HG03520 (cell line): Measurements from ENCODE around the gene RRP8.

Source experiments
- ATAC-seq: cut with Tn5 transposase; IDR thresholded peaks from one replicate; pipeline ENCODE4 v1.9.1; 2021; ENCODE audit warnings: mild to moderate bottlenecking, moderate library complexity; ENCODE audit not compliant: unreplicated experiment

The RRP8 gene

DNA sequence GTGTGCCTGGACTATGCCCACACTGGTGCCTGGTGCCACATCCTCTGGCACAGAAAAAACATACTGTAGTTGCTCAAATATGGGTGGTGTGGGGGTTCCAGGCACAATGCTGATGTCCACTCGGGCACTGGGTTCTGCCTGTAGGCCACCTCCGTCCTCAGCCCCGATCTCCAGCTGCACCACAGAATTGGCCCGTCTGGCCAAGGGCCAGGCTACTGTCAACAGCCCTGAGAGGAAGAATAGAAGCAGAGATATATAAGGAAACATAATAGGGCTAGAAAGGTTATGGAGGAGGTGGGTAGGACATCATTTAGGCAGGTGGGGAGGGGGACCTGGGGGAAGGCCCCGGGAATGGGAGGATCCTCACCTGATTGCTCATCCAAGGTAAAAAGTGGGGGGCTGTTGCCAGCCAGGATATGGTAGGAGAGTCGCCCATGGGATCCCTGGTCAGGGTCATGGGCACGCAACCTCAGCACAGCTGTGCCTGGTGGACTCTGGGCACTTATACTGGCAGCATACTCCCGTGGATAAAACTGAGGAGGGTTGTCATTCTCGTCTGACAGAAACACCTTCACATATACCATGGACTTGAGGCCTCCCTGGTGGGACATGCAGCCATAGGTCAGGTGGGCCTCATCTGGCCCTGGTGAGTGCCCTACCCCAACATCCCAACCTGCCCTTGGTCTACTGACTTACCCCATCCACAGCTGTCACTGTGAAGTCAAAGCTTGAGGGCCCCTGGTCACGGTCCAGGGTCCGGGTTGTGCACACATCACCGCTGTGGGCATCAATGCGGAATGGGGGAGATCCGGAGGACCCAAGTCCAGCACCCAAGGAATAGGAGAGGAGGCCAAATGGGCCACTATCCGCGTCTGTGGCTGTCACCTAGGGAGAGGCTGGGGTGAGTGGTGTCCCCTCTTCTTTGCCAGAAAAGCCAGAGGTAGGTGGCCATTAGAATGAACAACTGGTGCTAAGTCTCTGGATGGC lies 30.3 kb upstream of the RRP8 start:
- no peak for ATAC-seq

- ATAC-seq: no peak
Measured at GRCh38 chr11:6632116-6633073, 29.0 kb upstream of the RRP8 start.

GRCh38 chr11:6631361-6631890 lies 28.0 kb upstream of the RRP8 start:
- ATAC-seq: no peak

GRCh38 chr11:6630632-6631291 lies 27.3 kb upstream of the RRP8 start:
- no peak for ATAC-seq

GRCh38 chr11:6629892-6630631 lies 26.6 kb upstream of the RRP8 start:
- ATAC-seq: no peak

- ATAC-seq: no peak
Measured at GRCh38 chr11:6629573-6629891, 26.1 kb upstream of the RRP8 start.

DNA sequence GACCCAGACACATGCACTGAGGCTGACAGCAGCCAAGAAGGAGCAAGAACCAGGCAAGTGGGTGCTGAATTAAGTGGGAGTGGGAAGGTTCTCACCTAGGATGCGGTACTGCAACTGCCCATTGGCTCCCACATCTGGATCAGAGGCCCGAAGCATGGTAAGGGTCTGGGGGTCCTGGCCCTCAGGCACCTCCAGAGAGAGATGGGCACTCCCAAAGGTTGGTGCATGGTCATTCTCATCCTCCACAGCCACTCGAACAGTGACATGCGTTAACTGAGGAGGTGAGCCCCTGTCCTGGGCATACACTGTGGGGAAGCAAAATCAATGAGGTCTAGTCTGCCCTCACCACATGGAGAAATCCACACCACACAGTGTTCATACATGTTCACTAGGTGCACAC lies 25.1 kb upstream of the RRP8 start:
- ATAC-seq: no peak

GRCh38 chr11:6627762-6628241 lies 24.4 kb upstream of the RRP8 start:
- peak; percentile 63 for ATAC-seq

GRCh38 chr11:6626971-6627761 lies 23.8 kb upstream of the RRP8 start:
- ATAC-seq: no peak

GRCh38 chr11:6625832-6626420 lies 22.5 kb upstream of the RRP8 start:
- no peak for ATAC-seq

DNA sequence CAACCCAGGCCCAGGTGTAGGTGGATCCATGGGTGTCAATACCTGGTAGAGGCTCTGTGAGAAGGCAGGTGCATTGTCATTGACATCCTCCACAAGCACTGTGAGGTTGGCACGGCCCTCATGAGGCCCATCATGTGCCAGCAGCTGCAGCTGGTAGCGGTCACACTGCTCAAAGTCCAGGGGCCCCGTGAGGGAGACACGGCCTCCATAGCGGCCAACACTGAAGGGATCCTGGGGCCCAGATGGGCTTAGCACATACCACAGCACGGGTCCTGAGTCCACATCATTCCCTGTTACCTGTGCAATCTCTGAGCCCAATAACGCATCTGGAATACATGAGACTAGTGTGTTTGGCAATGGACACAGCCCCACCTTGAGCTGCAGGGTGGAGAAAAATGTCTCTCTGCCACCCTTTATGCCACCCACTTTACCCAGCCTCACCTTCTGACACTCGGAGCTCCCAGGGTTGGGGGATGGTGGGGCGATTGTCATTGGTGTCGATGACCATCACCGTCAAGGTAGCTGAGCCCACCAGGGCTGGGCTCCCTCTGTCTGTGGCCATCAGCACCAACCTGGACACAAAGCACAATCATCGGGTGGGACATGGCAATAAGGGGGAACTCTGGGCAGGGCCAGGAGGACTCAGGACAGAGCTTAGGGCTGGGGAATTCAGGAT lies 21.9 kb upstream of the RRP8 start:
- ATAC-seq: no peak

DNA sequence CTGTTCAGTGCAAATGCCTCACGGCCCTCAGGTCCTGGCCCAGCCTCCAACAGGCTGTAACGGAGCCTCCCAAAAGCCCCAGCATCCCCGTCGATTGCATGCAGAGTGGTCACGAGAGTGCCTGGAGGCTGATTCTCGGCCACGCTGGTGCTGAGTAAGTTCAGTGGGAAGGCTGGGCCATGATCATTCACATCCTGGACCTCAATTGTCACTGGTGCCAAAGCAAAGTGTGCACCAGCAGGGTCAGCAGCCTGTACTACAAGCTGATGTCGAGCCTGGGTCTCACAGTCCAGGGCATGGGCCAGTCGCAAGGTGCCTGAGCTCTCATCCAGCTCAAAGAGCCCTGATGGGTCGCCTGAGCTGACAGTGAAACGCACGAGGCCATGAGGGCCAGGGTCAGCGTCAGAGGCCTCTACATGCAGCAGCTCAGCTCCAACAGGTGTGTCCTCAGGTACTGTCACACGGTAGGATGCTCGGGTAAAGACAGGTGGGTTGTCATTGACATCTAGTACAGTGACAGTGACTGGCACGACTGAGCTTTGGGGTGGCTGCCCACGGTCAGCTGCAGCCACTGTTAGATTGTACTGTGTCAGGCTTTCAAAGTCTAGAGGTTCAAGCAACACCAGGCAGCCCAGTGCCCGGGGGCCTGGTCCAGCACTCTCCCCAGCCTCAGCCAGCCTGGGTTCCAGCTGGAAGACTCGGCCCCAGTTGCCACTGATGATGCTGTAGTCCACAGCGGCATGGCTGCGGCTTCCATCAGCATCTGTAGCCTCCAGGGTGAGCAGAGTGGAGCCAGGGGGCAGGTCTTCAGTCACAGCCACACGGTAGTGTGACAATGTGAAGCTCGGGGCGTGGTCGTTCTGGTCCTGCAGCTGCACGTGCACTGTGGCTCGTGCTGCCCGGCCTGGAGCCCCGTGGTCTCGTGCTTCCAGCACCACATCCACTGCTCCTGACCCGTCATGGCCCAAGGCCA lies 20.3 kb upstream of the RRP8 start:
- no peak for ATAC-seq

DNA sequence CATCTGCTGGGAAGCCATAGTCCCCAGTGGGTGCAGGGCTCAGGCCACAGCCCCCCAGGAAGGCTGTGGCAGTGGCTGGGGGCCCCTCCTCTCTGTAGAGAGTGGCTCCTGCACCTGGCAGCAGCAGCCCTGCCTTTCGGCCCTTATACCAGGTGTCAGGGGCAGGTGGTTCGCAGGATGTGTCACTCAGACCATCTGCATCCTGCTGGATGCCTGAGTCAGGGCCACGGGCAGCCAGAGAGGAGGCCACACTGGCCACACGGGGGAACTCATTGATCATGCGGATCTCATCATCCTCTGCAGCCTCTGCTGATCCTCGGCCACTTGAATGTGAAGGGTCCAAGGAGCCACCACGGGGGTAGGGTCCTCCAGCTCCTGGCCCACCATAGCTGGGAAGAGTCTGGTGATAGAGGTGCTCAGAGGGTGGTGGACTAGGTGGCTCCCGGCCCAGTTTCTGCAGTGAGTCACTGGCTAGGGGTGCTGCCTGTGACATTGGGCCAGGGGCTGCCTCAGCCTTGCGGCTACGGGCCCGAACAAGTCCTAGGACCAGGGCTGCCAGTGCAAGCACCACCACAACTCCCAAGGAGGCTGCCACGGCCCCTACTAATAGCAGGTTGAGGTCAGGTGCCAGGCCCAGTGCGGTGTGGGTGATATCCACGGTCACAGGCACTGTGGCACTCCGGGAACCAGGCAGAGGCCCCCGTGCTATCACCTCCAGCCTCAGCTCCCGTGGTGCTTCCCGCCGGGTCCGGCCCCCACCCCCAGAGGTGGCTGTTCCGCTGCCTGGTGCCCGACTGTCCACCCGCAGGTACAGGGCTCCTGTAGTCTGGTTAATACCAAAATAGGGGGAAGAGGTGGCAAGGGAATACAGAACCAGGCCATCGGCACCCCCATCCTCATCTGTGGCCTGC lies 19.1 kb upstream of the RRP8 start:
- no peak for ATAC-seq

GRCh38 chr11:6621711-6622211 lies 18.3 kb upstream of the RRP8 start:
- ATAC-seq: no peak

GRCh38 chr11:6620636-6621035 lies 17.2 kb upstream of the RRP8 start:
- ATAC-seq: no peak
